Stimulated activated naive CD8-positive, alpha-beta T cell treated with anti-CD3 and anti-CD28 coated beads, Interleukin-15, Interleukin-2, amounts not matched to agents 100 U/mL and 50 U/mL, for 24 hours (primary cell): Measurements from ENCODE around the gene POTEG.
"Not testable (repeated sequence)": the region's sequence is repeated elsewhere in the genome, so short reads cannot be mapped to it uniquely, and the experiment has no call there.

Experiments
- ATAC-seq: fragments of 150-1000 bp; cut with Tn5 transposase; one replicate; pipeline ENCODE4 v1.10.0; 2021
- DNase-seq: peaks from one replicate; pipeline ENCODE4 v3.0.0; 2021

POTEG gene

DNA sequence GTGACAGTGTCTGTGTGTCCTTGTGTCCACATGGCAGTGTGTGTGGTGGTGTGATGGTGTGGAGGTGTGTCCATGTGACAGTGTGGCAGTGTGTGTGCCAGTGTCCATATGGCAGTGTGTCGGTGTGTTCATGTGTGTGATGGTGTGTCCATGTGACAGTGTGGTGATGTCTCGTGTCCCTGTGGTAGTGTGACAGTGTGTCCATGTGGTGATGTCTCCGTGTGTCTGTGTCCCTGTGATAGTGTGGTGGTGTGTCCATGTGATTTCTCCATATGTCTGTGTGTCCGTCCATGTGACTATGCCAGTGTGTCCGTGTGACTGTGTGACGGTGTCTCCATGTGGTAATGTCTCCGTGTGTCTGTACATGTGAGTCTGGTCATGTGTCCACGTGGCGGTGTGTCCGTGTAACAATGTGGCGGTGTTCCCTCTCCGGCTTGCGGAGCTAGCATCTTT, 59.7 kb downstream of the POTEG start:
- ATAC-seq: peak; percentile 32
- DNase-seq: not testable (repeated sequence)

DNA sequence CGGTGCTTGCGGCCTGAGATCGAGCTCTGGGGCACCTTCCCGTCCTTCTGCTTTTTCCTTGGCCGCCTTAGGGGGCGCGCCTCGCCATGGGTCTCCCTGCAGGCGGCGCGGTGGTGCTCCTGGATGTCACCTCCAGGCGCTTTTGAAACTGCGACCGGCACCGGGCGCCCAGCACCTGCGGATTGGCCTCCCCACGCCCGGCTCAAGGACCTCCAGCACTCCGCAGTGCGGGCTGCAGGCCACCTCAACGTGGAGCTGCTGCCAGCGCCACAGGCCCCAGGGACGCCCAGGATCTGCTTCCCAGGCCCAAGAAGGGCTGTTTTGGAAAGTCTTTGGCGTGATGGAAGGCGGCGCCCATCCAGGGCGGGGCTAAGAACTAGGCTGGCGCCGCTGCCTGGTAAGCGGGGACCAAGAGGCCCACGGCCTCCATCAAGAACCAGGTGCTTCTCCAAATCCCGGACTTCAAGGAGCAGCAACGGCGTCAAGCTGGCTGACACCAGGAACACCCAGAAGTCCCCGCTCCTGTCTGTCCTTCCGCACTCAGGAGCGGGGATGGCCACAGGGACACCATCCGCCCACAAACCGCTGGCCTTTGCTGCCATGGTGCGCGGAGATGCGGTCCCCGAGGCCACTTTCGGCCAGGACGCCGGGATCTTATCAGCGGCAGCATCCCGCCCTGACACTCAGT, 61.2 kb downstream of the POTEG start:
- not testable (repeated sequence) for DNase-seq, ATAC-seq

DNA sequence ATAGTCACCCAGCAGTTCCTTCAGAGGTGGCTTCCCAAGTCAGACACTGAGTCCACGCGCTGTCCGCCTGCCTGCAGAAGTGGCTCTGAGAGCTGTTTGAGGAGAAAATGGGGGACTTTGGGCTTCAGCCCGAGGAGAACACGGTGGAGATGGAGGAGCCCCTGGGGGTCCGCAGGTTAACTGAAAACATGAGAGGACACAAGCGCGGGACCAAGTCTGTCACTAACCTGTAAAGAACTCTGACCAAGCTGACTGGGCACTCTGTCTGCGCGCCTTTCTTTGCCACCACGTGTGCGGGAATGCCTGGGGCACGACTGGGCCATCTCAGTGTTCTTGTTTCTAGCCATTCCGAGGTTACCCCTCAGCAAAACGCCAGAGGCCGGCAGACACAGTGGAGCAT, 62.4 kb downstream of the POTEG start:
- not testable (repeated sequence) for DNase-seq, ATAC-seq

DNA sequence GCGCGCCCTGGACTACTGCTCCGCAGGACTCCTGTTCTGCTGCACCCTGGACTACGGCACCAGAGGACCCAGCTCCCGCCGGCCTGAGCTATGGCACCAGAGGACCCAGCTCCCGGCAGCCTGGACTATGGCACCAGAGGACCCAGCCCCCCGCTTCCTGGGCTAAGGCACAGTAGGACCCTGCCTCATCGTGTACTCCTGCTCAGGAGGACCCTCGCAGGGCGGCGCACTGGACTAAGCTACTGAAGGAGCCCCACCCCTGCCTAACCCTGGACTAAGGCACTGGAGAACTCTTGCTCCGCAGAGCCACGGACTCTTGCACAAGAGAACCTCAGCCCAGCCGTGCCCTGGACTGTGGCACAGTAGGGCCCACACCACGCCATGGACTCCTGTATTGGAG, 71.3 kb downstream of the POTEG start:
- DNase-seq, ATAC-seq: not testable (repeated sequence)

DNA sequence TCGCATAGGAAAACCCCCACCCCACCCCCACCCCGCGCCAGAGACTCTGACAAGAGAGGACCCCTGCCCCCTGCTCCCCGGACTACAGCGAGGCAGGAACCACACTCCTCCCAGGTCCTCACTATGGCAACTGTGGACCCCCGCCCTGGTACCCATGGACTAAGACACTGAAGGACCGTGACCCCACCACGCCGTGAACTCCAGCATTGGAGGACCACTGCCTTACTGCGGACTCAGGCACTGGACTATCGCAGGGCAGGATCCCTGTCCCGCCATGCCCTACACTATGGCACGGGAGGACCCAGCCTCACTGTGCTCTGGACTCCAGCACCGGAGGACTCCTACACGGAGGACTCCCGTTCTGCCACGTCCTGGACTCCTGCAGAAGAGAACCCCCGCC, 71.8 kb downstream of the POTEG start:
- DNase-seq, ATAC-seq: not testable (repeated sequence)

DNA sequence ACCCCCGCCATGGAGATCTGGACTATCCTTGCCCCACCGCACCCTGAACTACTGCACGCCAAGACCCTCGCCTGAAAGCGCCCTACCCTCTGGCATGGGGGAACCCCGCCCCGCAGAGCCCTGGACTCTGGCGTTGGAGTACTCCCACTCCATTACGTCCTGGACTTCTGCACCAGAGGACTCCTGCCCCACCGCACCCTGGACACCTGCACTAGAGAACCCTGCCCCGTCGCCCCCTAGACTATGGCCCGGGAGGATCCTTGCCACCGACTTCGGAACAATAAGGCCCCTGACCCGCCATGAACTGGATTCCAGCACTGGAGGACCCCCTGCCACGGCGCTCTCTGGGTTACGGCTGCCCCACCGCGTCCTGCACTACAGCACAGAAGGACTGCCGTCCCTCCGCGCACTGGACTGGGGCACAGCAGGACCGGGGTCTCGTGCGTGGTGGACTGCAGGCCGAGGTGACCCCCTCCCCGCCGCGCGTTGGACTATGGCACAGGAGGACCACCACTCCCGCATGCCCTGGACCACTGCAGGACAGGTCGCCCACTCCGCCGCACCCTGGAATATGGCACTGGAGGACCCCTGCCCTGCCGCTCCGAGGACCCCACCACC, 72.4 kb downstream of the POTEG start:
- not testable (repeated sequence) for DNase-seq, ATAC-seq

DNA sequence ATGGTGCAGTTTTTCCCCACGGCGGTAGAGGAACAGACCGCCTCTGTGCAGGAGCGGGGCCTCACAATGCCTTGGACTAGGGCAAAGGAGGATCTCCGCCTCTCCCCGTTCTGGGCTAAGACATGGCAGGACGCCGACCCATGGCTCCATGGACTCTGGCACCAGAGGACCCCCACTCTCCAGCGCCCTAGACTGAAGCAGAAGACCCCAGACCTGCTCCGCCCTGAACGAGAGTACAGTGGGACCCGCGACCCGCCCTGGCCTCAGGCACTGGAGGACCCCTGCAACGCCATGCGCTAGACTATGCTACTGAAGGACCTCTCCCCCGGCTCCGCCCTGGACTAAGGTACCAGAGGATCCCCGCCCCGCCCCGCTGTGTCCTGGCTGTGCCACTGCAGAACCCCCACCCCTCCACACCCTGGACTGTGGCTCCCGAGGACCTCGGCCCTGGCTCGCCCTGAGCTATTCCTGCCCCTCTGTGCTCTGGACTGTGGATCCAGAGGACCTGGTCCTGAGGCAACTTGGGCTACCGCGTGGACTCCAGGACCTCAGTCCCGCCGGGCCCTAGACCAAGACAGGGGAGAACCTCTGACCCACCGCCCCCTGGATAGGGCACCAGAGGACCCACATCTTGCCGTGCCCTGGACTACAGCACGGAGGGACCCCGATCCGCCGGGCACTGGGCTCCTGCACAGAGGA, 73.1 kb downstream of the POTEG start:
- peak; percentile 36 for ATAC-seq
- not testable (repeated sequence) for DNase-seq
